OCI-LY3 (cell line): Measurements from ENCODE around the gene VPS13D.

ENCODE experiments used
- H2AFZ ChIP-seq: fragments of 200-600, 300-600 bp; shearing (Covaris generic); 2 replicates; pipeline ENCODE4 v1.6.0; 2014; ENCODE audit warnings: antibody characterized with exemption, low read depth, low read length
- H3K27ac ChIP-seq: fragments of 200-600, 300-600 bp; sonication (generic); 2 replicates; pipeline ENCODE4 v1.5.1; 2014; ENCODE audit warnings: mild to moderate bottlenecking, low read length, moderate library complexity, mixed read lengths
- H3K27me3 ChIP-seq: fragments of 200-600, 300-600 bp; sonication (generic); 2 replicates; pipeline ENCODE4 v1.6.1; 2014; ENCODE audit warnings: low read depth, low read length, mixed read lengths
- H3K36me3 ChIP-seq: fragments of 200-600, 300-600 bp; sonication (generic); replicated peaks from 2 replicates; pipeline ENCODE3; 2014; ENCODE audit warnings: low read depth, low read length, mixed read lengths
- H3K4me1 ChIP-seq: fragments of 300-600, 200-600 bp; sonication (generic); 2 replicates; pipeline ENCODE4 v1.6.1; 2014; ENCODE audit warnings: low read length, mixed read lengths
- H3K4me2 ChIP-seq: fragments of 200-600, 300-600 bp; sonication (generic); 2 replicates; pipeline ENCODE4 v1.6.1; 2014; ENCODE audit warnings: low read length, mixed read lengths
- H3K4me3 ChIP-seq: fragments of 300-600, 200-600 bp; sonication (generic); 2 replicates; pipeline ENCODE4 v1.5.1; 2014; ENCODE audit warnings: antibody characterized with exemption, mild to moderate bottlenecking, low read length, moderate library complexity
- H3K79me2 ChIP-seq: fragments of 300-600, 200-600 bp; shearing (Covaris generic); 2 replicates; pipeline ENCODE4 v1.6.1; 2014; ENCODE audit warnings: mild to moderate bottlenecking, low read length, mixed read lengths
- H3K9ac ChIP-seq: fragments of 300-600, 200-600 bp; shearing (Covaris generic); 2 replicates; pipeline ENCODE4 v1.6.0; 2014; ENCODE audit warnings: mild to moderate bottlenecking, low read length, moderate library complexity
- H3K9me3 ChIP-seq: fragments of 200-600, 300-600 bp; shearing (Covaris generic); 2 replicates; pipeline ENCODE4 v1.6.1; 2014; ENCODE audit warnings: low read length, mixed read lengths; ENCODE audit not compliant: insufficient read depth
- H4K20me1 ChIP-seq: fragments of 200-600, 300-600 bp; sonication (generic); 2 replicates; pipeline ENCODE4 v1.6.1; 2016; ENCODE audit warnings: low read length, mixed read lengths; ENCODE audit not compliant: insufficient read depth
- CTCF ChIP-seq: fragments of 200-600, 300-600 bp; sonication (generic); IDR thresholded peaks from 2 replicates; pipeline ENCODE4 v1.5.1; 2014; ENCODE audit warnings: antibody characterized with exemption, low read length, low read depth
- EZH2phosphoT487 ChIP-seq: fragments of 200-600 bp; shearing (Covaris generic); IDR thresholded peaks from 2 replicates; pipeline ENCODE4 v1.6.1; 2018; ENCODE audit warnings: antibody characterized with exemption, mixed run types, low read depth

VPS13D gene

DNA sequence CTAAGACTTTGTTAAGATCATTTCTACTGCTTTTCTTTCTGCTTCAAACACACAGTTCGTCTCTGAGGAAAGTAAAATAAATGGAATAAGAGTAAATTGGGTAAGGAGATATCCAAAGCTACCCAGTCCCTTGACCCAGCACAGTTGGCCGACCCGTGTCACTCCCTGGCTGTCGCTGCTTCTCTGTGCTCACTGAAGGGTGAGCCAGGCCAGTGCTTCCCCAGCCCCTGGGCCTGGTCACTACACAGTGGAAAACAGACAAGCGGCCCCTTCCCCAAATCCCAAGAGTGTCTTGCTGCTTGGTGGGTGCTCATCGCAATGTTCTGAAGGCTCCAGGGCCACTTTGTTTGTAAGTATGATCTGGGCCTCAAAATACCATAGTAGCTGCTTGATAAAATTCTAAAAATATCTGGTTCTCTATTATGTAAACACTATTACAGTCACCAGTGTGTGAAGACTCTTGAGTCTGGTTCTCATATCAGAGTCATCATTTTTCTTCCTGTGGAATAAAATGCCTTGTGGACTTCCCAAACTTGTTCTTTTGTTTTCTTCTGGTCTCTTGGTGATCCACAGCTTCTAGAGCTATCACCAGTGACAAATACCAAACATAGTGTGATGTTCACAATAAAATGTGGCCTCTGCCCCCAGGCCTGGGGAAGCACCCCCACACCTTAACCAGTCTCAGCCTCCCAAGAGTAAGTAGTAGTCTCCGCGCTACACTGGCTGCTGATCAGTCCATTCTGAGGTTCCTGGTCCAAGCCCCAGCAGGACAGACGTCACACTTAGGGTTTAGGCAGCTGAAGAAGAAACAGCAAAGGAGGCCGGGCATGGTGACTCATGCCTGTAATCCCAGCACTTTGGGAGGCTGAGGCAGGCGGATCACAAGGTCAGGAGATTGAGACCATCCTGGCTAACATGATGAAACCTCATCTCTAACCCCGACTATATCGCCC lies 282.0 kb downstream of the VPS13D start:
- no peaks in the 10 kb centered on the region for H3K27me3 ChIP-seq
- H3K27ac ChIP-seq = no peak overlapping the region
- no peak overlapping the region for H3K9ac ChIP-seq
- no peaks in the 10 kb centered on the region for H4K20me1 ChIP-seq
- TF ChIP-seq EZH2phosphoT487 = no peak
- no peak for TF ChIP-seq CTCF
- no peaks in the 10 kb centered on the region for H3K79me2 ChIP-seq
- H2AFZ ChIP-seq = no peak overlapping the region
- no peaks in the 10 kb centered on the region for H3K9me3 ChIP-seq
- H3K4me1 ChIP-seq = no peaks in the 10 kb centered on the region
- H3K36me3 ChIP-seq = no peaks in the 10 kb centered on the region
- H3K4me2 ChIP-seq = no peak overlapping the region
- H3K4me3 ChIP-seq = no peak overlapping the region

DNA sequence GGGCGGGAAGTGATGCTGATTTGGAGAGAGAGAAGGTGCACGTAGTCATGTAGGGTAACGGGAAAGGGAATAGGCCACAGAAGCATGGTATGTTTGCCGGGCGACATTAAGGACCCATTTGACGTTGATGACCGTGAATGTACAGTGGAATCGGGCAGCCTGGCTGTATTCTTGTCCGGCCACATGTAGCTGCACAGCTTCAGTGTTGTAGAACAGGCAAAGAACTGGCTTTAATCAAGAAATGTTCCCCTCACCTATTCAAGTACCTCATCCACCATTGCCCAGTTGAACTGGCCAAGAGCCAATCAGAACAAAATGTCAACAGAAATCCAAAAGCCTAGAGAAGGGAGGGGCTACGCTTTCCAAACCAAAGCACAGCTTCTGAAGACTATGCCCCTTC lies 283.4 kb downstream of the VPS13D start:
- Histone ChIP-seq H3K79me2 (no peaks in the 10 kb centered on the region), H3K27ac (no peak overlapping the region), H3K27me3 (no peaks in the 10 kb centered on the region), H2AFZ (no peak overlapping the region), H3K4me2 (no peak overlapping the region), H3K9ac (no peak overlapping the region), H3K4me1 (no peaks in the 10 kb centered on the region), H4K20me1 (no peaks in the 10 kb centered on the region), H3K4me3 (no peak overlapping the region), H3K36me3 (no peaks in the 10 kb centered on the region), H3K9me3 (no peaks in the 10 kb centered on the region)
- no peak for TF ChIP-seq EZH2phosphoT487
- no peak for TF ChIP-seq CTCF

DNA sequence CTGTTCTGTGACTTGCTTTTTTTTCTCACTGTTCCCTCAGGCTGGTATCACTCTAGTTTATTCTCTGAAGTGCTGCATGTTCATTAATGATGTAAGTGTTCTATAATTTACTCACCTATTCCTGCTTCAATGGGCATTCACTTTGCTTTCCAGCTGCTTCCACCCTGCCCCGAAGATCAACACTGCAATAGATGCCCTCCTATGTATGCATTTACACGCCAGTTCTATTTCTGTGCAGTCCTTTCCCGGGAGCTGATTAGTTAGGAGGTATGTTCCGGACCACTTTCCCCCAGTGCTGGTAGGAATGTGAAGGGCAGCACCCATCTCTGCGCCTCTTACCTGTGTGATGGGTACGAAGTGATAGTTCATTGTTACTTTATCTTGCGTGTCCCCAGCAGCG lies 284.8 kb downstream of the VPS13D start:
- Histone ChIP-seq H3K27me3 (no peaks in the 10 kb centered on the region), H3K27ac (no peak overlapping the region), H3K4me1 (no peaks in the 10 kb centered on the region), H3K79me2 (no peaks in the 10 kb centered on the region), H4K20me1 (no peaks in the 10 kb centered on the region), H3K9me3 (no peaks in the 10 kb centered on the region), H3K4me2 (no peak overlapping the region), H3K9ac (no peak overlapping the region), H3K36me3 (no peaks in the 10 kb centered on the region), H2AFZ (no peak overlapping the region), H3K4me3 (no peak overlapping the region)
- TF ChIP-seq EZH2phosphoT487 (no peak), CTCF (no peak)

- no peaks in the 10 kb centered on the region for H3K79me2 ChIP-seq
- H3K27ac ChIP-seq = no peak overlapping the region
- no peak overlapping the region for H3K4me2 ChIP-seq
- H3K9me3 ChIP-seq = no peaks in the 10 kb centered on the region
- H3K36me3 ChIP-seq = no peaks in the 10 kb centered on the region
- H4K20me1 ChIP-seq = no peaks in the 10 kb centered on the region
- no peak for TF ChIP-seq CTCF
- no peak for TF ChIP-seq EZH2phosphoT487
- H2AFZ ChIP-seq = no peak overlapping the region
- no peaks in the 10 kb centered on the region for H3K4me1 ChIP-seq
- H3K4me3 ChIP-seq = no peak overlapping the region
- H3K27me3 ChIP-seq = no peaks in the 10 kb centered on the region
- H3K9ac ChIP-seq = no peak overlapping the region
Observed at GRCh38 chr1:12515234-12515633, 285.4 kb downstream of the VPS13D start.
